ENCODE data around the gene CTSA. TPM values are rescaled to one million over a fixed set of nuclear protein-coding genes. Genes with fewer than 3 reads are reported as not detected.

CTSA gene
- total RNA-seq, 6 donors from 2014 or later: 109 to 176 (median 155) TPM

GRCh38 chr20:45938727-45939438, 47.7 kb downstream of the CTSA start:
- Histone ChIP-seq H3K27me3 (no peaks in the 10 kb centered on the region), H3K4me3 (no peak overlapping the region), H3K4me1 (peaks cover 9 to 20% (median 14%) of the 10 kb centered on the region in 4 donors), H3K9me3 (no peaks in the 10 kb centered on the region), H3K27ac (no peak overlapping the region), H3K36me3 (peaks cover 43 to 72% (median 67%) of the 10 kb centered on the region in 4 donors)
- WGBS, 2 donors: 88 to 97% methylated on average over 5 to 13 of the region's 13 CpGs
- ATAC-seq (ENCODE audit: low FRiP score in 2 of 2) (no peak), DNase-seq (no peak)
- no peak for TF ChIP-seq POLR2A (IDR thresholded peaks at IDR 0.05)
- no peak for TF ChIP-seq CTCF (IDR thresholded peaks at IDR 0.05)
- no peak for TF ChIP-seq EP300 (IDR thresholded peaks at IDR 0.05)
- no peak for TF ChIP-seq POLR2AphosphoS5 (IDR thresholded peaks at IDR 0.05)

- Histone ChIP-seq H3K27ac (no peak overlapping the region), H3K4me3 (no peak overlapping the region), H3K4me1 (peaks cover 9 to 19% (median 14%) of the 10 kb centered on the region in 4 donors), H3K9me3 (no peaks in the 10 kb centered on the region), H3K27me3 (no peaks in the 10 kb centered on the region), H3K36me3 (peaks cover 54 to 84% (median 79%) of the 10 kb centered on the region in 4 donors)
- WGBS, 2 donors: 90 to 97% methylated on average over 3 of the region's 3 CpGs
- TF ChIP-seq POLR2AphosphoS5 (IDR thresholded peaks at IDR 0.05): no peak
- TF ChIP-seq EP300 (IDR thresholded peaks at IDR 0.05): no peak
- no peak for TF ChIP-seq CTCF (IDR thresholded peaks at IDR 0.05)
- no peak for TF ChIP-seq POLR2A (IDR thresholded peaks at IDR 0.05)
- DNase-seq (no peak), ATAC-seq (ENCODE audit: low FRiP score in 2 of 2) (no peak)
Measured at GRCh38 chr20:45940053-45940452, 48.9 kb downstream of the CTSA start.

- TF ChIP-seq EP300 (IDR thresholded peaks at IDR 0.05) (no peak), CTCF (IDR thresholded peaks at IDR 0.05) (no peak), POLR2AphosphoS5 (IDR thresholded peaks at IDR 0.05) (no peak), POLR2A (IDR thresholded peaks at IDR 0.05) (no peak)
- 96 to 98% methylated on average over 5 to 13 of the region's 13 CpGs for WGBS, 2 donors
- no peaks in the 10 kb centered on the region for H3K27me3 ChIP-seq
- peaks cover 9 to 19% (median 15%) of the 10 kb centered on the region in 4 donors for H3K4me1 ChIP-seq
- ATAC-seq (ENCODE audit: low FRiP score in 2 of 2): no peak
- H3K4me3 ChIP-seq: no peak overlapping the region
- DNase-seq: no peak
- no peak overlapping the region for H3K27ac ChIP-seq
- peaks cover 58 to 88% (median 83%) of the 10 kb centered on the region in 4 donors for H3K36me3 ChIP-seq
- H3K9me3 ChIP-seq: no peaks in the 10 kb centered on the region
Measured at GRCh38 chr20:45940469-45940868, 49.3 kb downstream of the CTSA start.

GRCh38 chr20:45943613-45944012, 52.5 kb downstream of the CTSA start:
- 91 to 97% methylated on average over 6 of the region's 6 CpGs for WGBS, 2 donors
- Histone ChIP-seq H3K4me3 (no peak overlapping the region), H3K4me1 (peaks cover 0 to 14% (median 7%) of the 10 kb centered on the region in 4 donors), H3K36me3 (peaks cover 66 to 100% (median 96%) of the 10 kb centered on the region in 4 donors), H3K9me3 (no peaks in the 10 kb centered on the region), H3K27me3 (no peaks in the 10 kb centered on the region), H3K27ac (peak overlapping the region in 1 of 4 donors; percentile 3)
- TF ChIP-seq CTCF (IDR thresholded peaks at IDR 0.05) (no peak), EP300 (IDR thresholded peaks at IDR 0.05) (no peak), POLR2A (IDR thresholded peaks at IDR 0.05) (no peak), POLR2AphosphoS5 (IDR thresholded peaks at IDR 0.05) (no peak)
- no peak for DNase-seq
- ATAC-seq (ENCODE audit: low FRiP score in 2 of 2): no peak

Data from upper lobe of left lung (tissue), 6 donors.